Activated B cell treated with CpG ODN at 0.5 μM for 24 hours (primary cell): ENCODE measurements around the gene DAO. TPM values are rescaled to one million over a fixed set of nuclear protein-coding genes. Genes with fewer than 3 reads are reported as not detected.

Experiments used
- ATAC-seq: fragments of 200-7000 bp; cut with Tn5 transposase; one replicate; pipeline ENCODE4 v1.10.0; 2021; ENCODE audit warnings: low read depth, mild to moderate bottlenecking, moderate library complexity
- CTCF ChIA-PET: fragments of 350-600 bp; sonication (Branson Sonifier 250); formaldehyde crosslinking; loops from one replicate; lab custom pipeline; 2021; ENCODE audit warnings: antibody characterized with exemption; lab: Charles Lee
- POLR2A ChIA-PET: fragments of 350-600 bp; sonication (Branson Sonifier 250); formaldehyde crosslinking; loops from one replicate; lab custom pipeline; 2021; ENCODE audit warnings: antibody characterized with exemption; lab: Charles Lee
- DNase-seq: peaks from one replicate; pipeline ENCODE4 v3.0.0; 2022
- H3K27ac Mint-ChIP-seq: one replicate; pipeline ENCODE4 v1.8.0; 2020; ENCODE audit warnings: mixed read lengths
- H3K27me3 Mint-ChIP-seq: one replicate; pipeline ENCODE4 v1.8.0; 2021; ENCODE audit warnings: mixed read lengths
- H3K36me3 Mint-ChIP-seq: one replicate; pipeline ENCODE4 v1.8.0; 2021; ENCODE audit warnings: low read depth, mixed read lengths
- H3K4me1 Mint-ChIP-seq: one replicate; pipeline ENCODE4 v1.8.0; 2021; ENCODE audit warnings: mixed read lengths
- H3K4me3 Mint-ChIP-seq: one replicate; pipeline ENCODE4 v1.8.0; 2020; ENCODE audit warnings: mild to moderate bottlenecking, mixed read lengths
- H3K9me3 Mint-ChIP-seq: one replicate; pipeline ENCODE4 v1.8.0; 2020; ENCODE audit warnings: mixed read lengths
- intact Hi-C: fragments of 100-400 bp; cut with micrococcal nuclease; formaldehyde crosslinking; loops from one replicate; pipeline ENCODE4 v1.15.1; 2024
- total RNA-seq: library from RNA; stranded (reverse); gene quantifications from 2 replicates; pipeline ENCODE4 v1.2.3, GENCODE V29; 2022
- TF ChIP-seq, protein P1 (sequence below): fragments of 200-600 bp; IDR thresholded peaks from one replicate; pipeline ENCODE4 v1.8.0; 2022; ENCODE audit warnings: antibody characterized with exemption, mild to moderate bottlenecking

DAO gene
- total RNA-seq, 1 donor from 2014 or later = not detected

GRCh38 chr12:108916336-108916735, 36.4 kb downstream of the DAO start:
- H3K36me3 Mint-ChIP-seq = no peaks in the 10 kb centered on the region
- DNase-seq = no peak
- H3K27me3 Mint-ChIP-seq = peaks cover 3% of the 10 kb centered on the region
- ChIA-PET CTCF (no interaction called here), POLR2A (no interaction called here)
- peaks cover 4% of the 10 kb centered on the region for H3K9me3 Mint-ChIP-seq
- no peaks in the 10 kb centered on the region for H3K4me1 Mint-ChIP-seq
- TF ChIP-seq, protein P1, sequence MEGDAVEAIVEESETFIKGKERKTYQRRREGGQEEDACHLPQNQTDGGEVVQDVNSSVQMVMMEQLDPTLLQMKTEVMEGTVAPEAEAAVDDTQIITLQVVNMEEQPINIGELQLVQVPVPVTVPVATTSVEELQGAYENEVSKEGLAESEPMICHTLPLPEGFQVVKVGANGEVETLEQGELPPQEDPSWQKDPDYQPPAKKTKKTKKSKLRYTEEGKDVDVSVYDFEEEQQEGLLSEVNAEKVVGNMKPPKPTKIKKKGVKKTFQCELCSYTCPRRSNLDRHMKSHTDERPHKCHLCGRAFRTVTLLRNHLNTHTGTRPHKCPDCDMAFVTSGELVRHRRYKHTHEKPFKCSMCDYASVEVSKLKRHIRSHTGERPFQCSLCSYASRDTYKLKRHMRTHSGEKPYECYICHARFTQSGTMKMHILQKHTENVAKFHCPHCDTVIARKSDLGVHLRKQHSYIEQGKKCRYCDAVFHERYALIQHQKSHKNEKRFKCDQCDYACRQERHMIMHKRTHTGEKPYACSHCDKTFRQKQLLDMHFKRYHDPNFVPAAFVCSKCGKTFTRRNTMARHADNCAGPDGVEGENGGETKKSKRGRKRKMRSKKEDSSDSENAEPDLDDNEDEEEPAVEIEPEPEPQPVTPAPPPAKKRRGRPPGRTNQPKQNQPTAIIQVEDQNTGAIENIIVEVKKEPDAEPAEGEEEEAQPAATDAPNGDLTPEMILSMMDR = no peak
- intact Hi-C loops = no loop called here
- H3K27ac Mint-ChIP-seq = no peak overlapping the region
- no peak for ATAC-seq
- no peak overlapping the region for H3K4me3 Mint-ChIP-seq

GRCh38 chr12:108918206-108918605, 38.3 kb downstream of the DAO start:
- Mint-ChIP-seq H3K27ac (no peak overlapping the region), H3K36me3 (no peaks in the 10 kb centered on the region), H3K4me3 (no peak overlapping the region), H3K9me3 (peaks cover 4% of the 10 kb centered on the region), H3K4me1 (no peaks in the 10 kb centered on the region), H3K27me3 (no peaks in the 10 kb centered on the region)
- ChIA-PET CTCF (no interaction called here), POLR2A (no interaction called here)
- no peak for ATAC-seq
- DNase-seq = no peak
- TF ChIP-seq, protein P1 = no peak
- intact Hi-C loops = no loop called here

GRCh38 chr12:108918960-108919642, 39.2 kb downstream of the DAO start:
- H3K27ac Mint-ChIP-seq = no peak overlapping the region
- no peak for DNase-seq
- H3K4me3 Mint-ChIP-seq = no peak overlapping the region

GRCh38 chr12:108921946-108922345, 42.1 kb downstream of the DAO start:
- Mint-ChIP-seq H3K27me3 (no peaks in the 10 kb centered on the region), H3K27ac (no peak overlapping the region), H3K36me3 (no peaks in the 10 kb centered on the region), H3K4me1 (peaks cover 13% of the 10 kb centered on the region), H3K9me3 (peaks cover 4% of the 10 kb centered on the region), H3K4me3 (no peak overlapping the region)
- intact Hi-C loops = no loop called here
- TF ChIP-seq, protein P1 = no peak
- ChIA-PET CTCF (no interaction called here), POLR2A (no interaction called here)
- DNase-seq (no peak), ATAC-seq (no peak)

More at GRCh38 chr12:108918960-108919642, 39.2 kb downstream of the DAO start:
- Mint-ChIP-seq H3K9me3 (peaks cover 4% of the 10 kb centered on the region), H3K36me3 (no peaks in the 10 kb centered on the region), H3K27me3 (no peaks in the 10 kb centered on the region), H3K4me1 (peaks cover under 1% of the 10 kb centered on the region)
- intact Hi-C loops = no loop called here
- ChIA-PET CTCF (interaction anchor here (1.1 kb wide), 1 partner anchor 32 kb away, joined by 3 read pairs; no protein-coding TSS in a partner anchor), POLR2A (no interaction called here)
- TF ChIP-seq, protein P1 = no peak
- no peak for ATAC-seq

DNA sequence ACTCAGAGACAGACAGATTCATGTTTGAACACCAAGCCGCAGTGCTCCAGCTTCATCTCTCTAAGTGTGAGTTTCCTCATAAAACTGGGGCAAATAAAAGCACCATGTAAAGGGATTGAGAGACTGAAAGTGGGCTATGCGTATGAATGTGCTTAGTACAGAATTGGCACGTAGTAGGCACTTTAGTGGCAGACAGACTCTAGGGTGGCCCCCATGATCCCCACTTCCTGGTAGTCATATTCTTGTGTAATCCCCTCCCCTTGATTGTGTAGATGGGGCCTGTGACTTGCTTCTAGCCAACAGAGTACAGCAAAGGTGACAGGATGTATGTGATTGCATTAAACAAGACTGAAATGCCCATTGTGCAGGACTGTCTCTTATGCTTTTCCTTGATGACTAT, 43.0 kb downstream of the DAO start:
- ATAC-seq (no peak), DNase-seq (no peak)
- POLR2A ChIA-PET = no interaction called here
- Mint-ChIP-seq H3K27me3 (no peaks in the 10 kb centered on the region), H3K9me3 (peaks cover 4% of the 10 kb centered on the region), H3K27ac (no peak overlapping the region), H3K4me3 (no peak overlapping the region), H3K4me1 (peaks cover 13% of the 10 kb centered on the region), H3K36me3 (no peaks in the 10 kb centered on the region)
- TF ChIP-seq, protein P1 = no peak
- intact Hi-C loops = no loop called here
- CTCF ChIA-PET = no interaction called here
